ENCODE measurements around the gene LCN10.

DNA sequence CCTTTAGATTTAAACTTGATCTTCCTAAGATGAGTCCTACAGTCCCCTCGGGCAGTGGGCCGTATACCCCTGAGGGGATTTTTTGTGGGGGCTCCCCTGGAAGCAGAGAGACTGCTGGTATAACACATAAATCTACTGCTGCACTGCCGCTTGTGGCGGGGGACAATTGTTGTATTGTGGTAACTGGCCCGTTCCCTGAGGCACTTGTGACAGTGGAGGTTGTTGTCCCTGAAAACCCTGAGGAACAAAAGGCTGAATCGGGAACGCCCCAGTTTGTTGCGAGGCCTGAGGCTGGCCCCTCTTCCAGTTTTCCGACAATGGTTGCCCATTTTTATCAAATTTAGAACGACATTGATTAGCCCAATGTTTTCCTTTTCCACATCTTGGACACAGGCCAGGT is 43.7 kb upstream of the LCN10 start:
- TF ChIP-seq CTCF (IDR thresholded peaks at IDR 0.05) (no peak), EP300 (IDR thresholded peaks at IDR 0.05) (no peak), POLR2A (IDR thresholded peaks at IDR 0.05) (no peak)
